H54 (cell line): Measurements from ENCODE around the gene DRC7.

Experiments used
- DNase-seq: peaks from one replicate; pipeline ENCODE4 v3.0.0; 2011; ENCODE audit warnings: low spot score, mixed read lengths; ENCODE audit not compliant: insufficient read length
- FAIRE-seq: peaks from 3 replicates; lab custom pipeline; 2011; peaks lifted over from hg19 to GRCh38; lab: Jason Lieb, UNC
- POLR2A ChIP-seq: IDR thresholded peaks from 2 replicates; pipeline ENCODE4 v1.6.1; 2011; ENCODE audit warnings: low read depth, mild to moderate bottlenecking, low read length

The DRC7 gene

GRCh38 chr16:57656342-57656955 is 38.2 kb upstream of the DRC7 start:
- TF ChIP-seq POLR2A = no peak
- no peak for FAIRE-seq
- no peak for DNase-seq

GRCh38 chr16:57657228-57657627 is 37.4 kb upstream of the DRC7 start:
- DNase-seq (no peak), FAIRE-seq (no peak)
- TF ChIP-seq POLR2A = no peak

- DNase-seq = no peak
- TF ChIP-seq POLR2A = no peak
- FAIRE-seq = no peak
These were observed 36.3 kb upstream of the DRC7 start for GRCh38 chr16:57658130-57658877.

- DNase-seq (no peak), FAIRE-seq (no peak)
- no peak for TF ChIP-seq POLR2A
These were observed 35.5 kb upstream of the DRC7 start for GRCh38 chr16:57658878-57659674.

- TF ChIP-seq POLR2A = no peak
- DNase-seq = no peak
- no peak for FAIRE-seq
These were observed 33.7 kb upstream of the DRC7 start for GRCh38 chr16:57660715-57661463.

- DNase-seq (no peak), FAIRE-seq (no peak)
- TF ChIP-seq POLR2A = no peak
These were observed 33.1 kb upstream of the DRC7 start for GRCh38 chr16:57661510-57661909.

- FAIRE-seq = no peak
- no peak for TF ChIP-seq POLR2A
- DNase-seq = no peak
These were observed 32.4 kb upstream of the DRC7 start for GRCh38 chr16:57661936-57662906.

GRCh38 chr16:57663436-57663835 is 31.2 kb upstream of the DRC7 start:
- no peak for DNase-seq
- TF ChIP-seq POLR2A = no peak
- FAIRE-seq = no peak

GRCh38 chr16:57663917-57664661 is 30.5 kb upstream of the DRC7 start:
- no peak for TF ChIP-seq POLR2A
- DNase-seq (no peak), FAIRE-seq (no peak)

- DNase-seq = no peak
- no peak for TF ChIP-seq POLR2A
- FAIRE-seq = no peak
These were observed 30.0 kb upstream of the DRC7 start for GRCh38 chr16:57664662-57665025.

GRCh38 chr16:57665541-57665940 is 29.1 kb upstream of the DRC7 start:
- DNase-seq = no peak
- no peak for FAIRE-seq
- TF ChIP-seq POLR2A = no peak
